OCI-LY3 (cell line): ENCODE data around the gene SYNRG.

ENCODE experiments used
- EZH2phosphoT487 ChIP-seq: fragments of 200-600 bp; shearing (Covaris generic); IDR thresholded peaks from 2 replicates; pipeline ENCODE4 v1.6.1; 2018; ENCODE audit warnings: antibody characterized with exemption, mixed run types, low read depth
- TF ChIP-seq, protein P1 (sequence below): fragments of 200-600, 300-600 bp; sonication (generic); IDR thresholded peaks from 2 replicates; pipeline ENCODE4 v1.5.1; 2014; ENCODE audit warnings: antibody characterized with exemption, low read length, low read depth

DNA sequence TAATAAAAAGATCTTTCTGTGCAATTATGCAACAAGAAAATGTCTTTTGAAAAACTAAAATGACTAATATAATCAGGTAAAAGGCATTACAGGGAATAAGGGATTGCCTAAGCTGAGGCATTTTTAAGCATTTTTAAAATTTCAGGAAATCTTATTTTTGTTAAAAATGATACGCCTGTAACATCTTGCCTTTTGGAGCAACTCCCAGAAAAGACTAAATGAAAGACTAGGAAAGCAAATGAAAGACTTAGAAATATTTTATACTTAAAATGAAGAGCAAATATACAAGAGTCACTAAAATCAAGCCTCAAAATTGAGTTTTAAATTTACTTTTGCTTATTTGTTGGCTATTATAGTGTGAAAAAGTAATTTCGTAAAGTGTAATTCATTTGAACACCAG, 63.7 kb downstream of the SYNRG start:
- TF ChIP-seq, protein P1, sequence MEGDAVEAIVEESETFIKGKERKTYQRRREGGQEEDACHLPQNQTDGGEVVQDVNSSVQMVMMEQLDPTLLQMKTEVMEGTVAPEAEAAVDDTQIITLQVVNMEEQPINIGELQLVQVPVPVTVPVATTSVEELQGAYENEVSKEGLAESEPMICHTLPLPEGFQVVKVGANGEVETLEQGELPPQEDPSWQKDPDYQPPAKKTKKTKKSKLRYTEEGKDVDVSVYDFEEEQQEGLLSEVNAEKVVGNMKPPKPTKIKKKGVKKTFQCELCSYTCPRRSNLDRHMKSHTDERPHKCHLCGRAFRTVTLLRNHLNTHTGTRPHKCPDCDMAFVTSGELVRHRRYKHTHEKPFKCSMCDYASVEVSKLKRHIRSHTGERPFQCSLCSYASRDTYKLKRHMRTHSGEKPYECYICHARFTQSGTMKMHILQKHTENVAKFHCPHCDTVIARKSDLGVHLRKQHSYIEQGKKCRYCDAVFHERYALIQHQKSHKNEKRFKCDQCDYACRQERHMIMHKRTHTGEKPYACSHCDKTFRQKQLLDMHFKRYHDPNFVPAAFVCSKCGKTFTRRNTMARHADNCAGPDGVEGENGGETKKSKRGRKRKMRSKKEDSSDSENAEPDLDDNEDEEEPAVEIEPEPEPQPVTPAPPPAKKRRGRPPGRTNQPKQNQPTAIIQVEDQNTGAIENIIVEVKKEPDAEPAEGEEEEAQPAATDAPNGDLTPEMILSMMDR, result no peak
- TF ChIP-seq EZH2phosphoT487, result no peak
